GM20431 (cell line): Measurements from ENCODE around the gene DLG2.

Experiments used
- in situ Hi-C: fragments of 300-500 bp; cut with MseI, MboI; formaldehyde crosslinking; loops from one replicate; pipeline ENCODE4 v1.15.0; 2020; ENCODE audit warnings: low sequenced_read_pairs; ENCODE audit not compliant: unreplicated experiment

DLG2 gene

GRCh38 chr11:83909579-83910534 is 1717.3 kb downstream of the DLG2 start:
- in situ Hi-C loops, result no loop called here

- in situ Hi-C loops, result no loop called here
Observed at GRCh38 chr11:83908298-83908856, 1718.8 kb downstream of the DLG2 start.

GRCh38 chr11:83895516-83895915 is 1731.6 kb downstream of the DLG2 start:
- in situ Hi-C loops, result no loop called here

GRCh38 chr11:83881428-83881827 is 1745.7 kb downstream of the DLG2 start:
- in situ Hi-C loops, result no loop called here

- in situ Hi-C loops, result no loop called here
Observed at GRCh38 chr11:83871054-83871453, 1756.1 kb downstream of the DLG2 start.

- in situ Hi-C loops, result no loop called here
Observed at GRCh38 chr11:83866655-83867054, 1760.5 kb downstream of the DLG2 start.

GRCh38 chr11:83865636-83866461 is 1761.3 kb downstream of the DLG2 start:
- in situ Hi-C loops, result no loop called here

GRCh38 chr11:83864412-83865057 is 1762.6 kb downstream of the DLG2 start:
- in situ Hi-C loops, result no loop called here

GRCh38 chr11:83863272-83863671 is 1763.9 kb downstream of the DLG2 start:
- in situ Hi-C loops, result no loop called here

GRCh38 chr11:83862691-83863090 is 1764.5 kb downstream of the DLG2 start:
- in situ Hi-C loops, result no loop called here

- in situ Hi-C loops, result no loop called here
Observed at GRCh38 chr11:83862033-83862432, 1765.1 kb downstream of the DLG2 start.

GRCh38 chr11:83858694-83859093 is 1768.5 kb downstream of the DLG2 start:
- in situ Hi-C loops, result no loop called here

- in situ Hi-C loops, result no loop called here
Observed at GRCh38 chr11:83855237-83855636, 1771.9 kb downstream of the DLG2 start.

- in situ Hi-C loops, result no loop called here
Observed at GRCh38 chr11:83852775-83853442, 1774.2 kb downstream of the DLG2 start.

GRCh38 chr11:83852012-83852411 is 1775.1 kb downstream of the DLG2 start:
- in situ Hi-C loops, result no loop called here

GRCh38 chr11:83847467-83848034 is 1779.6 kb downstream of the DLG2 start:
- in situ Hi-C loops, result no loop called here

- in situ Hi-C loops, result no loop called here
Observed at GRCh38 chr11:83845797-83846196, 1781.3 kb downstream of the DLG2 start.

GRCh38 chr11:83840326-83840725 is 1786.8 kb downstream of the DLG2 start:
- in situ Hi-C loops, result no loop called here

GRCh38 chr11:83836883-83837654 is 1790.1 kb downstream of the DLG2 start:
- in situ Hi-C loops, result no loop called here
